Fibroblast of skin of right quadriceps (primary cell): Measurements from ENCODE around the gene FAM3D.

Source experiments
- DNase-seq: peaks from one replicate; pipeline ENCODE4 v3.0.0-alpha.2; 2013

Gene FAM3D

GRCh38 chr3:58652624-58653023 lies 13.9 kb downstream of the FAM3D start:
- no peak for DNase-seq

GRCh38 chr3:58651276-58651675 lies 15.3 kb downstream of the FAM3D start:
- DNase-seq, result no peak

DNA sequence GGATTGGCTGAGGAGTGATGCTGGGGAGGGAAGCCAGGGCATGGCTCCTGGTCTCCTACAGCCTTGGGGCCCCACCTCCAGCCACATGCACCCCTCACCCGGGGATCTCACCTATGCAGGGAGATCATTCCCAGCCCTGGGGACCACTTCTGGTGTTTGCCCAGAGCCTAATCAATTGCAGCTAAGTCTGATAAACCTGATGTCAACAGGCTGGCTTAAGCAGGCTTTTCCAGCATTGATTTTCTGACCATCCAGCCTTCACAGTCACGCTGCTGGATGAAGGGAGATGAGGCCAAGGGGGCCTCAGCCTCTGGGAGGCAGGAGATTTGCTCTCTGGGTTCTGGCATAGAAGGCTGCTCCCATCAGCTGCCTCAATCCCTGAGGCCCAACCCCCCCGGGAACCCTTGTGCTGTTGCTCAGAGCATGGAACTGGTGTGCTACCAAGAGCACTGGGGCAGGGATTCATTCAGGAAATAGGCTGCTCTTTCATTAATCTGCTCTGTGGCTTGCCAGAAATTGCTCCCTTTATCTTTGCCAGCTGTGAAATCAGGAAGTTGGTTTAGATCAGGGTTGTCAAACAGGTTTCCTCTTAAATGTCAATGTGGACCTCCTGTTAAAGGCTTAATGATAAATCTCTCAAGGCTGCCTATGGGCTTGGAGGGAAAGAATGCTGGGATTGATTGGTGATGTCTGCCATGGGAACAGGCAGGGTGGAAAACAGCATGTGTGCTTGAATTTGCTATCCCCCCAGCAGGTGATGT lies 19.0 kb downstream of the FAM3D start:
- DNase-seq, result no peak

DNA sequence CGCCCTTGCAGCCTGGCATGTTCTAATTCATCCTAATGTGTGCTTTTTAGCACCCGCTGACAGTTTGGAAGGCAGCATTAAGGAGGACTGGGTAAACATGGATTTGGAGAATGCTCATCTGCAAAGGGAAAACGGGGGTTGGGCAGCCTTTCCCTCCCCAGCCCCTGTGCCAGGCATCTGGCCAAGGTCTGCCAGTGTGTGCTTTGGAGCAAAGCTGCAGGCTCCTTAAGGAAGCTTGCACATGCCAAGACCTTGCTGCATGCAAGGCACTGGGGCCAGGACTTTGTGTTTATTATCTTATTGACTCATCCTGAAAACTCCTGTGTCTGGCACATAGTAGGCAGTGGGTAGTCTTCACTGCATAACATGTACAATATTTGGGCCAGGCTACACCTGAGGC lies 20.1 kb downstream of the FAM3D start:
- DNase-seq, result no peak

DNA sequence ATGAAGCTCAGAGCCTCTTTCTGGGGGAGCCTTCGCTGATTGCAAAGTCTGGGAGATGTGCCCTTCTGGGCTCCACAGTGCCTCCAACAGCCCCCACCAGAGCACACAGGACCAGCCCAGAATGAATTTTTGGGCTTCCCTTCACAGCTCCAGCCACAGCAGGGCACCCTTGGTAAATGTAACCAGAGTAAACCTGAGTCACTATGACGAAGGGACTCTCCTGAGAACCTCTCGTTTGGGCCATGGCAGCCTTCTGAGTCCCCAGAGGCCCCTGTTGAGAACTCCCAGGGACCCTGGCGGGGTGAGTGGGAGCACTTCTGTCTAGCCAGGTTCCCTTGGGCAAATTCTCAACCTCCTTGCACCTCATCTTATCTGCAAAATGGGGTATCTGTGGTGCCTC lies 20.8 kb downstream of the FAM3D start:
- no peak for DNase-seq

DNA sequence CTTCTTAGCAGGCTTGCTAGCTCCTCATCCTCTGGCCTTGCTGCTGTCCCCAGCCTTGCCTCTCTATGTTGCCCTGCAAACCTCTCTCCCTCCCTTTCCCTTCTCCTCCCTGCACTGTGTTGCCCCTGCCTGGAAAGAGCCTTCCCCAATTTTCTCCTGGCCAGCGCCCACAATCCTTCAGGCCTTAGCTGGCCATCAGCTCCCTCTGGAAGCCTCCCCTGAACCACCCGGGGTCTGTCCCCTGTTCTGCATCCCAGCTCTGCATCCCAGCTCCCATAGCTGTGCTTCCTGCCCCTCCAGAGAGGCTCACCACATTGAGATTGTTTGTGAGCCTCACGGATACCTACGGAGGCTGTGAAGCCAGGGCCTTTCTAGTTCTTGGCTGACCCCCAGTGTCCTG lies 23.7 kb downstream of the FAM3D start:
- no peak for DNase-seq

DNA sequence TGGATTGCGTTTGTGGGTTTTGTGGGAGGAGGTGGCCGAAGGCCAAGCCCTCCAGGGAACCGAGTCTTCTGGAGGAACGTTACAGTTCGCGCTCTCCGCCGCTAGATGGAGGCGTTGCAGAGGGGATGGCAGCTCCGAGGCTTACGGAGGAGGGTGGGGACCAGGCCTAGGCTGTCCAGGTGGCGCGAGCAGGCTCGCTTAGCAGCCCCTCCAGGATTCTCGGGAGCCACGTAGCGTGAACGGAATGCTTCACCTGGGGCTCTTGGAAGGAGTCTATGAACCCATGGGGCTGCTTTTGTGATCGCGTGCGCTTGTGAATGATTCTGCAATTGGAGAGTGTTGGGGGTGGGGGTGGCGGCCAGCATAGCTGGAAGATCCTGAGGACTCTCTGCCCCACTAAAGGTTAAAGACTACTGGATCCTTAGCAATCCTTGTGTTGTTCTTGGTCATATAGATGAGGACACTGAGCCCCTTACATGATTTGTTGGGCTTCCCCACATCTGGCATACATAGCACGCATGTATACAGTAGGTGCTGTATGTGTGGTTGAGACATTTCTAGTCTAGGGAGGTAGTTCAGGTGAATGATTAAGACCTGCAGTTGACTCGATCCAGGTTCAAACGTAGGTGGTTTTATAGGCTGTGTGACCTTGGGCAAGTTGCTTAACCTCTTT lies 25.7 kb downstream of the FAM3D start:
- DNase-seq, result peak; percentile 66

- DNase-seq, result no peak
These were observed 26.7 kb downstream of the FAM3D start for GRCh38 chr3:58639842-58640241.

GRCh38 chr3:58639001-58639400 lies 27.6 kb downstream of the FAM3D start:
- peak; percentile 42 for DNase-seq

DNA sequence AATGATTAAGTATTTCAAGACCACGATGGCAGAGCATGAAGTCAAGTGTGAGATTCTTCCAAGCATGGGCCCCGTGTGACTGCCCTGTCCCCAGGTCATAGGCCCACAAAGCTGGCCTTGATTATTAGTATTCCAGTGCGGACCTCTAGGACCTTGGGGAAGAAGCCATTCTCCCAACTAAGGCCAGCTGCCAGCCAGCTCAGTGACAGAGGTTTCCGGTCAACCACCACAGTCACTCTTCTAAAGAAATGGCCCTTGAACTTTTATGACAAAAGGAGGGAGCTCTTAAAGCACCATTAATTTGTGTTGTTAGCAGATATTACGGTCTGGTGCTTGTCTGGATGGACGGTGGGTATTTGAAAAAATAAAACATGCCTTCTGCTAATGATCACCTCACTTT lies 28.0 kb downstream of the FAM3D start:
- no peak for DNase-seq

DNA sequence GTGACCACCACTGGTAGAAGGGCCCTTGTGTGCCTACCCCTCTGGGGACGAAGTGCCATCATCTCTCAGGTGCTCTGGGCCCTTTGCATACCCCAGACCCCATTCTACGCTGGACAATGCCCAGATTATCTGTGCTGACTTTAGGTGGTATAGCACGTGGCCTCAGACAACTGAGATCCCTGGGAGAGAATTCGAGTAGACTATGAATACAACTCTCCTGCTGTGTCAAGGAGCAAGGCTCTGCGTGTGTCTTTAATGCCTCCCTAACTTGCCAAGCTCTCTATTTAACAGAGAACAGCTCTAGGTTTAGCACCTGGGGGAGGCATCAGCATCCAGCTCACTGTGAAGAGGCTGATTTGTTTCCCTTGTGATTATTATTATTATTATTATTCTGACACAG lies 29.1 kb downstream of the FAM3D start:
- DNase-seq, result no peak

- no peak for DNase-seq
These were observed 30.9 kb downstream of the FAM3D start for GRCh38 chr3:58635371-58636285.

GRCh38 chr3:58633157-58633865 lies 33.3 kb downstream of the FAM3D start:
- peak; percentile 14 for DNase-seq

DNA sequence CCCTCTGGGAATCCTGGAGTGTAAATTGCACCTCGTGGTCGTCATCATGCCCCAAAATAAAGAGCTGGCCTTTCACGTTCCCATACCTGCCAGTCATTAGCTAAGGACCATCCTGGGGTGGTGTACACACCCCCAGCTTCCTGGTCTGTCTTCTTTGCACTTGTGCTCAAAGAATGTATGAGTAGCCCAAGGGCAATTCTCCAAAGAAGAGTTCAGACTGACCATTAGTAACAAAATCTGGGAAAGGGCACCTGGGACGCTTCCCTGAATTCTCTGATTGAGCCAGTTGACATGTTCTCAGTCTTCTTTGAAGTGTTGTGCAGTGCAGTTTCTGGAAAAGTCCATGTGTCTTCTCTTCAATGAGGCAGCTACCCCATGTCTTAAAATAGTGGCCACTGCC lies 34.8 kb downstream of the FAM3D start:
- no peak for DNase-seq

DNA sequence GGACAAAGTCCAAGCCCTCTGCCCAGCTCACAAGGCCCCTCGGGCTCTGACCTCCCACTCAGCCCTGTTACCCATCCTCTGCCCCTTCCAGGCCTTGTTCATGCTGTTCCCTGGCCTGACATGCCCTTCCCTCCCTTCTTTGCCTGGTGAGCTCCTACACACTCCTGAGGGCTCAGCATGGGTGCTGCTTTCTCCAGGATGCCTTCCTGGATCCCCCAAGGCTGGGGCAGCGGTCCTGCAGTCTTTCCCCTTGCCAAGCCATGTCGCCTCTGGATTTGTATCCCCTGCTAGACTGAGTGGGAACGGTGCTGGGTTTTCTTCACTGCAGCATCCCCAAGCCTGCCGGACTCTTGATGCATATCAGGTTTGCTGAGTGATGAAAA lies 35.9 kb downstream of the FAM3D start:
- no peak for DNase-seq

GRCh38 chr3:58630076-58630709 lies 36.4 kb downstream of the FAM3D start:
- DNase-seq, result peak; percentile 64

GRCh38 chr3:58629629-58630028 lies 36.9 kb downstream of the FAM3D start:
- DNase-seq, result no peak

DNA sequence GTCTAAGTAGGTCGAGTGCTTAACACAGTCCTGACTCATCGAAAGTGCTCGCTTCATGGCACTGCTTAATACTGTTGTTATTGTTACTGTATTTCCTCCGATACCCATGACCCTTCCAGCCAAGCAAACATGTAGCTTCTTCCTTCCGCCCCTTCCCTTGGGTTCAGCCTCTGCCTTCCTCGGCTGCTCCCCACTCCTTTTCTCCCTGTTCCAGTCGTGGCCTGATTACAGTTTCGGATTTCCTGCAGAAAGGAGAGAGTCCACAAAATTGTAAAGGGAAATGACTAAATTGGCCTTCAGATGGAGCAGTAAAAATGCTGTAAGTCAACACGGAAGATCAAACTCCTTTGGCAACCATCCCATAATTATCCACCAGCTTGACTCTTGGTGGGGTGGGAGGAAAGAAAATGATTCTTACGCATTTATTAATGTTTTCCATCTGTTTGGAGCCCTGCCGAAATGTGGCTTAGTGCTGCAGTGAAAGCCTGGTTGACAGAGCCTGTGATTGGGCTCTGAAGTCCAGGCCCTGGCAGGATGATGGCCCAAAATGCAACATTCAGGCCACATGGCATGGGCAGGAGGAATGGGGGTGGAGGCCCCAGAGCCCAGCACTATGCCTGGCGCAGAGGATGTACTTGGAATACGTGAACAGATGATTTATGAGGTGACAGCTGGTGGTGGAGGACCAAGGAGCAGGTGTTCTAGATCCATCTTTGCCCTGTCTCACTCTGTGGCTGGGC lies 37.6 kb downstream of the FAM3D start:
- peak; percentile 99 for DNase-seq

- no peak for DNase-seq
These were observed 38.6 kb downstream of the FAM3D start for GRCh38 chr3:58627941-58628340.

DNA sequence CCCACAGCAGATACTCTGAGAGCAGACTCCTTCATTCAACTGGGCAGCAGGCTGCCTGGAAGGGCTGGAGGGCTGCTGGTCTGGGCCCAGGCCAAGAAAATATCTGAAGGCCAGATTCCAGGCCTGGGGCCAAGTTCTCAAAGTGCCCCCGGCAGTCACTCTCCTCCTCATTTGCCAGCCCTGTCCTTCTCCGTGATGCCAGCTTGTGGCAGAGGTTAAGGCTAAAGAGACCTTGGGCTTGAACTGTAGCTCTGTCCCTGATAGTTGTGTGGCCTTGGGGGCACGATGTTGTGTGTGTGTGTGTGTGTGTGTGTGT lies 39.0 kb downstream of the FAM3D start:
- DNase-seq, result no peak

DNA sequence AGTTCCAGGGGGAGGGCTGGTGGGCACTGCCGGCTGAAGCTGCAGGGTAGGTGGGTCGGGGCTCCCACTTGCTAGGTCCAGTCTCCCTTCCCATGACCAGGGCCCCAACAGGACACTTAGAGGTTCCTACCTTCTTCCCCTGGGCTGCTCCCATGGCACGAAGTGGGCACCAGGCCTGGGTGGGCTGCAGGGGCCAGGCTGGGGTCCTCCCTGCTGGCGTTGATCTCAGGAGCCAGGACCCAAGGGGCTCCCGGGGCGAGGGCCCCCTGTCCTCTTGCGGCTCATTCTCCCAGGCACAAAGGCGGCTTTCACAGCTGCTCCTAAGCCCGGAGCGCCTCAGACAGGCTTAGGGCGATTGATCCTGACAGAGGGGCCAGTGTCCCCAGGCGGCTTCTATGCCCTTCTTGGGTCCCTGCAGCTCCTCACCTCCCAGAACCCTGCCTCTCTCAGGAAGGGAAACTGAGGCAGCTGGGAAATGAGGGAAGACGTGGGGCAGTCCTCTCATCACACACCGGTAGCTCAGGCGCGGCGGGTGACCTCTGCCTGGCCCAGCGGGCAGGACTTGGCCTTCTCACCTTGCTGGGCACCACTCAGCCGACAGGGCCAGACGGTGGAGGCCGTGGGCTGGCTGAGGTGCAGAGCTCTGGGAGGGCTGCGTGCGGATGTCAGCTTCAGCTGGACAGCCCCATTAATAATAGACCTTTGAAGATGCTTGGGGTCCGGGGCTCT lies 39.6 kb downstream of the FAM3D start:
- no peak for DNase-seq
